GM12865 (cell line): Measurements from ENCODE around the gene KLHL21.
"Not testable (repeated sequence)": the region's sequence is repeated elsewhere in the genome, so short reads cannot be mapped to it uniquely, and the experiment has no call there.

Experiments
- DNase-seq: peaks from one replicate; pipeline ENCODE4 v3.0.0; 2010; ENCODE audit warnings: low read depth
- H3K4me3 ChIP-seq: 2 replicates; pipeline ENCODE4 v1.5.1; 2011; ENCODE audit warnings: mild to moderate bottlenecking, low read depth, low read length, control low read depth
- CTCF ChIP-seq: IDR thresholded peaks from 2 replicates; pipeline ENCODE4 v1.5.1; 2011; ENCODE audit warnings: low read length, control low read depth, low read depth, inconsistent platforms; ENCODE audit not compliant: insufficient read depth; ENCODE audit errors: missing control alignments

KLHL21 gene

GRCh38 chr1:6637770-6638169 lies 35.1 kb upstream of the KLHL21 start:
- no peak for DNase-seq
- no peak for TF ChIP-seq CTCF

GRCh38 chr1:6636778-6637177 lies 34.1 kb upstream of the KLHL21 start:
- not testable (repeated sequence) for DNase-seq, H3K4me3 ChIP-seq

More at GRCh38 chr1:6637770-6638169, 35.1 kb upstream of the KLHL21 start:
- H3K4me3 ChIP-seq = no peak overlapping the region

- no peak for TF ChIP-seq CTCF
- no peak for DNase-seq
Measured at GRCh38 chr1:6635910-6636760, 33.5 kb upstream of the KLHL21 start.

GRCh38 chr1:6635161-6635909 lies 32.7 kb upstream of the KLHL21 start:
- no peak for TF ChIP-seq CTCF
- H3K4me3 ChIP-seq = no peak overlapping the region

More at GRCh38 chr1:6635910-6636760, 33.5 kb upstream of the KLHL21 start:
- no peak overlapping the region for H3K4me3 ChIP-seq

GRCh38 chr1:6634371-6635052 lies 31.8 kb upstream of the KLHL21 start:
- peak; percentile 43 for TF ChIP-seq CTCF
- no peak overlapping the region for H3K4me3 ChIP-seq
- peak; percentile 37 for DNase-seq

More at GRCh38 chr1:6635161-6635909, 32.7 kb upstream of the KLHL21 start:
- DNase-seq = no peak

- no peak for TF ChIP-seq CTCF
- H3K4me3 ChIP-seq = no peak overlapping the region
- DNase-seq = no peak
Measured at GRCh38 chr1:6632588-6633514, 30.2 kb upstream of the KLHL21 start.
